Dermis lymphatic vessel endothelial cell (primary cell): ENCODE results near the gene LIG4. TPM values are rescaled to one million over a fixed set of nuclear protein-coding genes. Genes with fewer than 3 reads are reported as not detected.

Experiments
- total RNA-seq: library from RNA; depleted of rRNA; stranded (reverse); fragments of >200 nt; gene quantifications from 2 replicates; pipeline ENCODE4 v1.2.1, GENCODE V29; 2014

Gene LIG4
- total RNA-seq, result 7.9 and 11.3 TPM in 2 replicates

GRCh38 chr13:108215436-108215835 lies at the start of gene LIG4:
LIG4 (minus strand) TSS chr13:108215536; CDS start chr13:108211268, 4,268 bp downstream.

GRCh38 chr13:108218044-108218974 lies 3.0 kb upstream of the LIG4 start, which contains the start of gene ABHD13:
ABHD13 (plus strand) TSS chr13:108218392; CDS start chr13:108229219, 10,827 bp downstream.

Other genes starting within 250 kb of the LIG4 start
- gene ABHD13, start 2.9 kb upstream of the LIG4 start, total RNA-seq, result 8.6 and 9.5 TPM in 2 replicates
- 0.33 and 0.69 TPM in 2 replicates for gene TNFSF13B, start 54.2 kb upstream of the LIG4 start, total RNA-seq